GF-D8 (cell line): ENCODE results near the gene SMIM14.
"Not testable (repeated sequence)": the region's sequence is repeated elsewhere in the genome, so short reads cannot be mapped to it uniquely, and the experiment has no call there.

Experiments used
- DNase-seq: peaks from one replicate; lab custom pipeline; 2025; lab: John Stamatoyannopoulos, UW

Gene SMIM14

GRCh38 chr4:39638354-39639239 is at the start of gene SMIM14:
Gene SMIM14, minus strand, starts transcription at chr4:39638865. Its CDS starts 33,720 bp downstream, at chr4:39605145.
- peak; percentile 86 for DNase-seq

- no peak for DNase-seq
Observed at GRCh38 chr4:39687014-39687413, 48.3 kb upstream of the SMIM14 start.

DNA sequence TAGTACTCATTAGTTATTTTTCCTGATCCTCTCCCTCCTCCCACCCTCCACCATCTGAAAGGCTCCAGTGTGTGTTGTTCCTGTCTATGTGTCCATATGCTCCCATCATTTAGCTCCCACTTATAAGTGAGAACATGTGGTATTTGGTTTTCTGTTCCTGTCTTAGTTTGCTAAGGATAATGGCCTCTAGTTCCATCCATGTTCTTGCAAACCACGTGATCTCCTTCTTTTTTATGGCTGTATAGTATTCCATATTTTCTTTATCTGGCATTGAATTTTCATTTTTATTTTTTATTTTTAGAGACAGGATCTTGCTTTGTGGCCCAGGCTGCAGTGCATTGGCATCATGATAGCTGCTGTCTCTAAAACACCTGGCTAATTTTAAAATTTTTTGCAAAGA is 47.3 kb upstream of the SMIM14 start:
- DNase-seq, result no peak

- no peak for DNase-seq
Observed at GRCh38 chr4:39682138-39682537, 43.5 kb upstream of the SMIM14 start.

GRCh38 chr4:39681003-39681402 is 42.3 kb upstream of the SMIM14 start:
- DNase-seq, result not testable (repeated sequence)

- not testable (repeated sequence) for DNase-seq
Observed at GRCh38 chr4:39675681-39676080, 37.0 kb upstream of the SMIM14 start.

- not testable (repeated sequence) for DNase-seq
Observed at GRCh38 chr4:39670296-39670695, 31.6 kb upstream of the SMIM14 start.

- no peak for DNase-seq
Observed at GRCh38 chr4:39668887-39669286, 30.2 kb upstream of the SMIM14 start.

DNA sequence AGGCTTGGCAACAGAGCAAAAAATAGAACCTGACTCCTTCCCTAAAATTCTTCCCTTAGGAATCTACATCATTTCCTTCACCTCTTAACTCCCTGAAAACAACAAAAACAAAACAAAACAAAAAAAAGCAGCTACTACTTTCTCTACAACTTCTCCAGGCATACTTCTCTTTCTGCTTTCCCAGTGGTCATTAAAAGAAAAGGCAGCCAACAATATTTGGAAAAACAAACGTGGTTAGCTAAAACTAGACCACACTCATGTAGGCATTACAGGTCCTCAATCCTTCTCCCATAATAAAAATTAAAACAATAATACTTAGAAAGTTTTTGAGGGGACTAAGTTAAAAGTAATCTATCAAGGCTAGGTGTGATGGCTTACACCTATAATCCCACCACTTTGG is 29.0 kb upstream of the SMIM14 start:
- DNase-seq, result no peak

GRCh38 chr4:39664828-39665731 is 26.4 kb upstream of the SMIM14 start:
- DNase-seq, result no peak

DNA sequence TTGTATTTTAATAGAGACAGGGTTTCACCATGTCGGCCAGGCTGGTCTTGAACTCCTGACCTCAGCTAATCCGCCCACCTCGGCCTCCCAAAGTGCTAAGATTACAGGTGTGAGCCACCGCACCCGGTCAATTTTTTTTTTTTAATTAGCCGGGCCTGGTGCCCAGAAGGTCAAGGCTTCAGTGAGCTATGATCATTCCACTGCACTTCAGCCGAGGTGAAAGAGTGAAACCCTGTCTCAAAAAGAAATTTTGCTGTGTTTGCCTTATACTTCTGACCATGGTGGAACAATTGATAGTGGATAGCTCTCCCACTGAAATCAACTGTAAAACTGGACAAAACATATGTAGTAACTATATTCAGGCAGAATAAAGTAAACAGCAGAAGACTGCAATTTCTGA is 24.0 kb upstream of the SMIM14 start:
- DNase-seq, result no peak

GRCh38 chr4:39660757-39661156 is 22.1 kb upstream of the SMIM14 start:
- DNase-seq, result no peak

DNA sequence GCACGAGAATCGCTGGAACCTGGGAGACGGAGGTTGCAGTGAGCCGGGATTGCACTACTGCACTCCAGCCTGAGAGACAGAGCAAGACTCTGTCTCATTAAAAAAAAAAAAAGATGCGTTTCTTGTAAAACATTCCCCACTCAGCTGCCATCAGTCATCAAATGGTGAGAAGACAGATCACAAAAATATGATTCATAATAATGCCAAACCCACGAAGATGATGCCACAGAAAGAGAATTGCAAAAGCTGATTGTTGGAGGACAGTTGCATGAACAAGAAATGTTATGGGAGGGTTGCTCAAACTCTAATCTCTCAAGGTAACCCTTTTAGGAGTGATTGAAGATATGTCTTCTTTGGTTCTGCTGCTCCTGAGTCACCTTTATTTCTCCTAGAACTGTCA is 21.4 kb upstream of the SMIM14 start:
- DNase-seq, result no peak

- no peak for DNase-seq
Observed at GRCh38 chr4:39658756-39659155, 20.1 kb upstream of the SMIM14 start.

DNA sequence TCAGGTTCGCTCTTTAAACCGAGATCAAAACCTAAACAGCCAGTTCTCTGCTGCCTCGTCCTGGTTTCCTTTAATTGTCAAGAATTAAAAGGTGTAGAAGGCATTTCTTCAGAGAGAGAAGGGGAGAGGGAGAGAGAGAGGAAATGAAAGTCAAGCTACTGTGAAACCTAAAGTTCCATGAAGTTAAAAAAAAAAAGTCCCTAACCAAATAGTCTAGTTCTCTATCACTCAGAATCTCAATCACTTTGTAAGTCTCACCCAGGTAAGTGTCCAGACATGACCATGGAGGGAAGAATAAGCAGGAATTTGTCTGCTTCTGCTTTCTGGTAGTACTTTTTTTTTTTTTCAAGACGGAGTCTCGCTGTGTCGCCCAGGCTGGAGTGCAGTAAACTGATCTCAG is 18.8 kb upstream of the SMIM14 start:
- no peak for DNase-seq

DNA sequence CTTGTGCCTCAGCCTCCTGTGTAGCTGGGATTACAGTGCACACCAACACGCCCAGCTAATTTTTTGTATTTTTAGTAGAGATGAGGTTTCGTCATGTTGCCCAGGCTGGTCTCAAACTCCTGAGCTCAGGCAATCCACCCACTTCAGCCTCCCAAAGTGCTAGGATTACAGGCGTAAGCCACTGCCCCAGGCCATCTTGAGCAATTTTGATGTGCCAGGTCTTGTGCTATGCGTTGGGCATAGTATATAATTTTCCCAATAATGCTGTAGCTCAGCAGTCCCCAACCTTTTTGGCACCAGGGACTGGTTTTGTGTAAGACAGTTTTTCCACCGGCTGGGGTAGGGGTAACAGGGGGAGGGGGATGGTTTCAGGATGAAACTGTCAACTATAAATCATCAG is 18.0 kb upstream of the SMIM14 start:
- DNase-seq, result not testable (repeated sequence)

- no peak for DNase-seq
Observed at GRCh38 chr4:39655876-39656275, 17.2 kb upstream of the SMIM14 start.

DNA sequence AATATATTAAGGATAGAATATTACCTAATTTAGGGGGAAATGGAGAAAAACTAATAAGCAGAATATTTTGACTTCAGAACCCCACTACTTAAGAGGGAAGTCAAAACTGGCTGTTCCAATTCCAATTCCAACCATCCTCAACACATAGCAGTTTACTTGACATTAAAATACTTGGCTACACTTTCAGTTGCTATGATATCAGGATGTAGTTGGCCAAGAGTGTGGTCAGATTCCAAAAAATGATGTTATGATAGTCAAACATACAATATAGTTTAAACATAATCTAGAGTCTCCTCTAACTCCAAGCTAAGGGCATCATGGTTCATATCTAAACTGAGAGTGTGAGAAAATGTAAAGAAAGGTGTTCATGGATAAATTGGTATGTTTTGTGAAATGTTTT is 16.5 kb upstream of the SMIM14 start:
- no peak for DNase-seq

- DNase-seq, result not testable (repeated sequence)
Observed at GRCh38 chr4:39651586-39651985, 12.9 kb upstream of the SMIM14 start.

DNA sequence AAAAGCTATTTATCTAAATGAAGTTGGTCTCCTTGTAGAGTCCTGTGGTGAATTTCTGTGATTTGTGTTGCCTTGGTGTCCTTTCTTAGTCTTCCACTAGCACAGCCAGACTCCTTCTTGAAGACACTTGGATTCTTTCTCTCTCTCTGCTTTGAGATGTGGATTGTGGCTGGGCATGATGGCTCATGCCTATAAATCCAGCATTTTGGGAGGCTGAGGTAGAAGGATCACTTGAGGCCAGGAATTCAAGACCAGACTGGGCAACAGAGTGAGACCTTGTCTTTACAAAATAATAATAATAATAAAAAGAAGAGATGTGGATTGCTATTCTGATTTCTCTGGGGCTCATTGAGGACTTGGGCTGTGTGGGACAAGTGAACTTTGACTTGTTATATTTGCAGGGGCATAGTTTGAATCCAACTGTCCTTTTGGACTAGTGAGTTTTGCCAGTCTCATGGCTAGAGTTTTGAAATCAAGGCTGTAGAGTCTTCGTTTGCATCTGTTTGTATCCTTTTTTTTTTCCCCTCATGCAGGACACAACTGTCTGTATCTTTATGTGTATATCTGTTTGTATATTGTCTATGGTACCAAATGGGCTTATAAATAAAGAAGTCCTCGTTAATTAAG is 11.1 kb upstream of the SMIM14 start:
- no peak for DNase-seq

DNA sequence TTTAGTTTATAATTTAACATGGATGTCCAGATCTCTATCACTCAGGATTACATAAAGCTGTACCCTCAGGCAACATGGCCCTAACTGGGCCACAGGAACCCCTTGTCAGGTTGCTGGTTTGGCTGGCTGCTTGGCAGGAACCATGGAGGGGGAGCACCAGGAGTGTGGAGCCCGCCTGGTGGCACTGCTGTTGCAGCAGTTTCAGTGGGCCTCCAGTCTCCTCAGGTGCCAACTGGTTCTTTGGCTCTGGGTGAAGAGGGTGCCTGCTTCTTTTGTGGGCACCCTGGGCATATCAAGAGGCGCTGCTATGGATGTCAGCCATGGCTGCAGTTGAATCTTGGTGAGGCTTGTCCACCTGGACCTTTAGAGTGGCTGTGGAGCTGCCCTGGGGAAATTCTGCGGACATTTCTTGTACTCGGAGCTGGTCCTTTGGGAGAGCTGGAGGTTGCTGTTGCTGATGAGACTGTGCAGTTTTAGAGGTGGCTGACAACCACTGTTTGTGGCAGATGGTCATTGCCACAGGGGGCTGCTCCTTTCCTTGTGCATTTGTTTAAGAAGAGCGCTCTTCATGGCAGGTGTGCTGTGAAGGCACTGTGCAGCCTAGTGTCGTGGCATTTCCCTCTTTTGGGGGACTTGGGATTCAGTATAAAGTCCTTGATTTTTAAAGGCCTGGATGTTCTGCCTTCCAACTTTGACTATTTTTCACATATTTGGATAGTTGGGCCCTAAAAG is 10.3 kb upstream of the SMIM14 start:
- no peak for DNase-seq

DNA sequence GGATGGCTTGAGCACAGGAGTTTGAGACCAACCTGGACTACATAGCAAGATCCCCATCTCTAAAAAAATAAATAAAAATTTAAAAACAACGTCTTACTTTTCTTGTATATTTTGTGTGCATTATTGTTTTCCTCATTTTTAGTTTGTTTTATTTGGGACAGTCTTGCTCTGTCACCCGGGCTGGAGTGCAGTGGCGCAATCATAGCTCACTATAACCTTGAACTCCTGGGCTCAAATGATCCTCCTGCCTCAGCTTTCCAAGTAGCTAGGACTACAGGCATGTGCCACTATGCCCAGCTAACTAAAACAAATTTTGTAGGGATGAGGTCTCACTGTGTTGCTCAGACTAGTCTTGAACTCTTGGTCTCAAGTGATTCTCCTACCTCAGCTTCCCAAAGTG is 9.5 kb upstream of the SMIM14 start:
- no peak for DNase-seq
